Breast epithelium (tissue), 3 donors: Measurements from ENCODE around the gene TOGARAM2.

Experiments used
- POLR2A ChIP-seq: fragments of 450-650 bp; IDR thresholded peaks from one replicate; pipeline ENCODE4 v1.6.1; 2016; ENCODE audit warnings: antibody characterized with exemption, mild to moderate bottlenecking, moderate library complexity
- TF ChIP-seq, protein P1 (sequence below), 3 donors: fragments of 450-650 bp; IDR thresholded peaks; one replicate each; pipeline ENCODE4 v1.5.1; 2016 to 2017; ENCODE audit warnings: antibody characterized with exemption in 3 of 3, mild to moderate bottlenecking in 3 of 3, moderate library complexity in 3 of 3

DNA sequence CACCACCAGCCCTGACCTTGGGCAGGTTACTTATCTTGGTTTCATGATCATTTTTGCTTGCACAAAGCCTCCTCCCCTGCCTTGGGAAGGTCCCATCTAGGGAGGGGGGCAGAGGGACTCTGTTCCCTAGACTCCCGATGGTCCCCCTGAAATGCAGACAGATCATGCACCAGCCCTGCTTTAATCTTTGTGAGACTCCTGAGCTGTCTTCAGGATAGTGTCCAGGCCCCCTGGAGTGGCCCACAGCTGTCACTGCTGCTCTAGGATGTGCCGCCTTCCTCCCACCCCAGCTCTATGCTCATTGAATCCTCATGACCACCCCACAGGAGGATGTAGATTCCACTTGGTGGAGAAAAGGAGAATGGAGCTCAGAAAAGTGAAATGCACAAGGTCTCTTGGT is 65.2 kb downstream of the TOGARAM2 start:
- TF ChIP-seq POLR2A, result no peak
- TF ChIP-seq, protein P1, sequence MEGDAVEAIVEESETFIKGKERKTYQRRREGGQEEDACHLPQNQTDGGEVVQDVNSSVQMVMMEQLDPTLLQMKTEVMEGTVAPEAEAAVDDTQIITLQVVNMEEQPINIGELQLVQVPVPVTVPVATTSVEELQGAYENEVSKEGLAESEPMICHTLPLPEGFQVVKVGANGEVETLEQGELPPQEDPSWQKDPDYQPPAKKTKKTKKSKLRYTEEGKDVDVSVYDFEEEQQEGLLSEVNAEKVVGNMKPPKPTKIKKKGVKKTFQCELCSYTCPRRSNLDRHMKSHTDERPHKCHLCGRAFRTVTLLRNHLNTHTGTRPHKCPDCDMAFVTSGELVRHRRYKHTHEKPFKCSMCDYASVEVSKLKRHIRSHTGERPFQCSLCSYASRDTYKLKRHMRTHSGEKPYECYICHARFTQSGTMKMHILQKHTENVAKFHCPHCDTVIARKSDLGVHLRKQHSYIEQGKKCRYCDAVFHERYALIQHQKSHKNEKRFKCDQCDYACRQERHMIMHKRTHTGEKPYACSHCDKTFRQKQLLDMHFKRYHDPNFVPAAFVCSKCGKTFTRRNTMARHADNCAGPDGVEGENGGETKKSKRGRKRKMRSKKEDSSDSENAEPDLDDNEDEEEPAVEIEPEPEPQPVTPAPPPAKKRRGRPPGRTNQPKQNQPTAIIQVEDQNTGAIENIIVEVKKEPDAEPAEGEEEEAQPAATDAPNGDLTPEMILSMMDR (IDR thresholded peaks at IDR 0.05), result no peak
